Heart left ventricle (tissue), 16 donors: ENCODE measurements around the gene CEP131. TPM values are rescaled to one million over a fixed set of nuclear protein-coding genes. Genes with fewer than 3 reads are reported as not detected.
A peak's percentile ranks its signal among the peaks of the same experiment; 100 is the strongest.
"Not testable (repeated sequence)": the region's sequence is repeated elsewhere in the genome, so short reads cannot be mapped to it uniquely, and the experiment has no call there.

Experiments
- ATAC-seq, 4 donors: fragments of 200-7000 bp; cut with Tn5 transposase; one replicate each; pipeline ENCODE4 v1.9.1; 2020 to 2022; ENCODE audit warnings: moderate library complexity in 4 of 4, mild to moderate bottlenecking in 3 of 4, moderate number of reproducible peaks in 1 of 4
- DNase-seq, 5 donors: peaks; one replicate each; pipeline ENCODE4 v3.0.0-alpha.2; 2020
- H3K27ac ChIP-seq, 12 donors: fragments of 200-600 bp; sonication (generic) in 4 of 12; one replicate each; pipeline versions ENCODE4 v1.5.0 to v1.8.0; 2016 to 2022; ENCODE audit warnings: mild to moderate bottlenecking in 2 of 12
- H3K27me3 ChIP-seq, 9 donors: fragments of 200-600 bp; sonication (generic) in 2 of 9; one replicate each; pipeline versions ENCODE4 v1.5.1 to v1.8.0; 2016 to 2022; ENCODE audit warnings: mild to moderate bottlenecking in 3 of 9
- H3K36me3 ChIP-seq, 9 donors: fragments of 200-600 bp; sonication (generic) in 2 of 9; one replicate each; pipeline versions ENCODE4 v1.5.0 to v1.8.0; 2018 to 2022; ENCODE audit warnings: mild to moderate bottlenecking in 2 of 9
- H3K4me1 ChIP-seq, 12 donors: fragments of 200-600 bp; sonication (generic) in 4 of 12; one replicate each; pipeline versions ENCODE4 v1.5.0 to v1.8.0; 2016 to 2022; ENCODE audit warnings: mild to moderate bottlenecking in 3 of 12
- H3K4me3 ChIP-seq, 12 donors: fragments of 200-600 bp; sonication (generic) in 4 of 12; one replicate each; pipeline versions ENCODE4 v1.5.0 to v1.8.0; 2017 to 2022; ENCODE audit warnings: mild to moderate bottlenecking in 9 of 12, moderate library complexity in 4 of 12
- H3K9me3 ChIP-seq, 12 donors: fragments of 200-600 bp; sonication (generic) in 4 of 12; one replicate each; pipeline versions ENCODE4 v1.5.0 to v1.8.0; 2016 to 2022; ENCODE audit warnings: mild to moderate bottlenecking in 1 of 12
- POLR2A ChIP-seq, 2 donors: fragments of 450-650 bp; IDR thresholded peaks; one replicate each; pipeline ENCODE4 v1.6.1; 2017; ENCODE audit warnings: antibody characterized with exemption in 2 of 2, mild to moderate bottlenecking in 2 of 2, moderate library complexity in 2 of 2
- WGBS, 4 donors: extraction: QIAGEN DNeasy Blood & Tissue Kit in 2 of 4; methylation state at CpG; one replicate each; pipeline versions ENCODE4 v1.1.5 to v1.1.7; 2013 to 2018; 5-methylcytosine and 5-hydroxymethylcytosine counted together
- intact Hi-C, 10 donors: fragments of 100-400 bp; cut with DNase I; formaldehyde crosslinking; loops; one replicate each; pipeline versions ENCODE4 v1.11.1 to v1.14.2; 2022
- polyA plus RNA-seq, 2 donors: library from polyadenylated mRNA; stranded (reverse); fragments of 200-250 nt; gene quantifications; one replicate each; pipeline ENCODE4 v1.2.3, GENCODE V29; 2013
- total RNA-seq, 9 donors: library from RNA; depleted of rRNA in 2 of 9; stranded (reverse); fragments of >200 nt in 2 of 9; fragmentation: NEBNext Ultra II Directional in 3 of 9; extraction: Animal tissue kit (Norgen Biotek cat#: 25700) in 3 of 9; gene quantifications; one replicate each; pipeline versions ENCODE4 v1.1.0 to v1.2.4, GENCODE V29; 2016 to 2023
- TF ChIP-seq, protein P1 (sequence below), 12 donors: fragments of 200-600 bp; sonication (generic) in 4 of 12; IDR thresholded peaks; one replicate each; pipeline versions ENCODE4 v1.5.0 to v1.8.0; 2018 to 2022; ENCODE audit warnings: antibody characterized with exemption in 12 of 12, mild to moderate bottlenecking in 5 of 12
- donor health status: ischemic (EF 13 %, LVEDD 7.1; RV severe dilation, severe dysfunction).
- donor health status: healthy with polysubstance abuse.
- donor health status: DM: no; HTN: yes; CAD: no.
- donor health status: DM: no; HTN: no; CAD: no.
- donor health status: ischemic (EF 25% LVEDD 6.9; RV normal size, moderate dysfunction).
- donor health status: ischemic (EF 25% LVEDD 5.7; RV mildly dilated, moderate dysfunction).
- donor health status: healthy.
- donor health status: DM: yes; HTN: yes; CAD: no.
- donor health status: ischemic (EF 35%, LVEDD 5.7; RV mildly dilated, moderate dysfunction).
- donor health status: nonischemic (EF 11% LVEDD 7.7; RV severe dilation, severe dysfunction).
- donor health status: DM: yes; HTN: yes; CAD: no.
- donor health status: PGD.
- donor health status: ischemic (EF 29% LVEDD 5.4; RV normal size, mild dysfunction).
- donor health status: nonischemic (EF 23%, LVEDD 6.1; RV moderate dilation, normal function).

CEP131 gene
- total and polyA plus RNA-seq, 11 donors: 7.0 to 15.8 (median 8.9) TPM

DNA sequence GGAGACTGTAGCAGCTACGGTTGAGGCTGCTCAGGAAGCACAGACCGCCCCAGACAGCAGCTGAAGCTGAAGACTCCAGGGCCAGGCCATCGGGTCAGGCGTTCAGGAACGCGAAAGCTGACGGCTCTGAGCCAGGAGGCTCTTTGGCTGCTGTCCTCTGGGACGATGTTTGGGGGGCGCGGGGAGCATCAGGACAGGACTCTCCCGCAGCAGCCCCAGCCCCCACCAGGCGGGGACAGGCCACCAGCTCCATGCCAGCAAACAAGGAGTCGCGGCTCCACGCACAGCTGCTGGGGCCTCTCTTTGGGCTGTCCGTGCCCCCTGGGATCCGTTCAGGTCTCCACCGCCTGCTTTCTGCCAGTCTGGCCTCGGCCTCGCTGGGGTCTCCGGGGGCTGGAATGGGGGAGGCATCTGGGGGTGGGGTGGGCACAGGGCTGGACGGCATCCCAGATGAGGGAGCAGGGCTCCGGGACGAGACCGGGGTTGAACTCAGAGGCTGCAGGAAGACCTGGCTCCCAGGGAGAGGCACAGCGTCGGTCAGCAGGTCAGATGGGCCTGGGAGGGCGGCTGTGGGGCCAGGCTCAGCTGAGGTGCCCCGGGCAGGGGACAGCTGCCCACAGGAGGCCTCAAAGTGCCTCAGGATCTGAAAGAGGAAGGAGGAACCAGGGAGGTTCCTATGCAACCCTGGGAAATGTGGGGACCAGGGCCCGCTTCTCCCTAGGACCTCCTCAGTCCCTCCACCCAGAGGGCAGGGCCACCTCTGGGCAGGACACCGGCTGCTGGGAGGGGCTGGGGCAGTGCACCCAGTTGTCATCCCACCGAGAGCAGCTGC is 6.3 kb upstream of the CEP131 start:
- no peaks in the 10 kb centered on the region for H3K27me3 ChIP-seq
- no peak overlapping the region for H3K4me3 ChIP-seq
- peak in 1 of 5 donors; percentile 23 for DNase-seq
- H3K9me3 ChIP-seq: peaks cover 0 to 12% (median 0%) of the 10 kb centered on the region in 12 donors
- intact Hi-C loops: no loop called here
- TF ChIP-seq POLR2A (IDR thresholded peaks at IDR 0.05): no peak
- TF ChIP-seq, protein P1, sequence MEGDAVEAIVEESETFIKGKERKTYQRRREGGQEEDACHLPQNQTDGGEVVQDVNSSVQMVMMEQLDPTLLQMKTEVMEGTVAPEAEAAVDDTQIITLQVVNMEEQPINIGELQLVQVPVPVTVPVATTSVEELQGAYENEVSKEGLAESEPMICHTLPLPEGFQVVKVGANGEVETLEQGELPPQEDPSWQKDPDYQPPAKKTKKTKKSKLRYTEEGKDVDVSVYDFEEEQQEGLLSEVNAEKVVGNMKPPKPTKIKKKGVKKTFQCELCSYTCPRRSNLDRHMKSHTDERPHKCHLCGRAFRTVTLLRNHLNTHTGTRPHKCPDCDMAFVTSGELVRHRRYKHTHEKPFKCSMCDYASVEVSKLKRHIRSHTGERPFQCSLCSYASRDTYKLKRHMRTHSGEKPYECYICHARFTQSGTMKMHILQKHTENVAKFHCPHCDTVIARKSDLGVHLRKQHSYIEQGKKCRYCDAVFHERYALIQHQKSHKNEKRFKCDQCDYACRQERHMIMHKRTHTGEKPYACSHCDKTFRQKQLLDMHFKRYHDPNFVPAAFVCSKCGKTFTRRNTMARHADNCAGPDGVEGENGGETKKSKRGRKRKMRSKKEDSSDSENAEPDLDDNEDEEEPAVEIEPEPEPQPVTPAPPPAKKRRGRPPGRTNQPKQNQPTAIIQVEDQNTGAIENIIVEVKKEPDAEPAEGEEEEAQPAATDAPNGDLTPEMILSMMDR (IDR thresholded peaks at IDR 0.05): no peak
- ATAC-seq: no peak
- H3K4me1 ChIP-seq: peaks cover 0 to 9% (median 0%) of the 10 kb centered on the region in 12 donors
- WGBS, 4 donors: 85 to 93% (median 86%) methylated on average over 15 to 32 of the region's 32 CpGs
- peak overlapping the region in 1 of 12 donors; percentile 49 for H3K27ac ChIP-seq
- H3K36me3 ChIP-seq: peaks cover 0 to 54% (median 28%) of the 10 kb centered on the region in 9 donors

DNA sequence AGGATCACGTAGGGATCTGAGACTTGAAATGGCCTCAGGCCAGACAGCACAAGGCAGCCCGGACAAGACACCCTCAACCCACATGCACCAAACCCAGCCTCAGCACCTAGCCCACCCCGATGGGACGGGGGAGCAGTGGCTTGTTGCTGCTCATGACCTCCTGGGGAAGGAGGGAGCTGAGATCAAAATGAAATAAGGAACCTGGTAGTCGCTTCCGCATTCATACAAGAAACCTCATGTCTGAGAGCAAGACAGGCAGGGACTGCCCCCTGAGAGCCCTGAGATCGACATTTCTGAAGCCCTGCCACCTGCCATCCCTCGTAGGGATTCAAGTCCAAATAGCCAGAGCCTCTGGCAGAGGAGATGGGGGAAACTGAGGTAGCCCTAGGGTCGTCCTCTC is 5.7 kb upstream of the CEP131 start:
- H3K36me3 ChIP-seq: peaks cover 0 to 50% (median 28%) of the 10 kb centered on the region in 9 donors
- no peaks in the 10 kb centered on the region for H3K27me3 ChIP-seq
- 79 to 86% (median 81%) methylated on average over 8 to 9 of the region's 9 CpGs for WGBS, 4 donors
- TF ChIP-seq, protein P1 (IDR thresholded peaks at IDR 0.05): no peak
- TF ChIP-seq POLR2A (IDR thresholded peaks at IDR 0.05): no peak
- ATAC-seq (no peak), DNase-seq (peak in 1 of 5 donors; percentile 18)
- H3K4me1 ChIP-seq: peaks cover 0 to 15% (median 3%) of the 10 kb centered on the region in 12 donors
- no peak overlapping the region for H3K4me3 ChIP-seq
- H3K9me3 ChIP-seq: peaks cover 0 to 12% (median 0%) of the 10 kb centered on the region in 12 donors
- intact Hi-C loops: no loop called here
- peak overlapping the region in 1 of 12 donors; percentile 54 for H3K27ac ChIP-seq

DNA sequence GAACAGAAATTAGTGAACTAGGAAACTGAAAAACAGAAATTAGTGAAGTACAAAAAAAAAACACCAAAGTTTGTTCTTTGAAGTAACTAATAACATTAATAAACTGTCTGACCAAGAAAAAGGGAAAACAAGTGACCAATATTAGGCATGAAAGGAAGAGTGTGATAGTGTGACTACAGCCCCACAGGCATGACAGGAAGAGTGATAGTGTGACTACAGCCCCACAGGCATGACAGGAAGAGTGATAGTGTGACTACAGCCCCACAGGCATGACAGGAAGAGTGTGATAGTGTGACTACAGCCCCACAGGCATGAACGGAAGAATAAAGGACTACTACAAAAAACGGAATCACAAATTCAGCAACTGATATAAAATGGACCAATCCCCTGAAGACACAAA is 4.9 kb upstream of the CEP131 start:
- 60 to 67% (median 64%) methylated on average over 2 of the region's 2 CpGs for WGBS, 4 donors
- DNase-seq, ATAC-seq, H3K27me3 ChIP-seq, H3K4me3 ChIP-seq, intact Hi-C loops: not testable (repeated sequence)
- H3K36me3 ChIP-seq: peaks cover 0 to 42% (median 27%) of the 10 kb centered on the region in 9 donors
- H3K27ac ChIP-seq: peak overlapping the region in 1 of 12 donors; percentile 54
- H3K4me1 ChIP-seq: peaks cover 0 to 18% (median 5%) of the 10 kb centered on the region in 12 donors
- H3K9me3 ChIP-seq: peaks cover 0 to 12% (median 0%) of the 10 kb centered on the region in 12 donors

DNA sequence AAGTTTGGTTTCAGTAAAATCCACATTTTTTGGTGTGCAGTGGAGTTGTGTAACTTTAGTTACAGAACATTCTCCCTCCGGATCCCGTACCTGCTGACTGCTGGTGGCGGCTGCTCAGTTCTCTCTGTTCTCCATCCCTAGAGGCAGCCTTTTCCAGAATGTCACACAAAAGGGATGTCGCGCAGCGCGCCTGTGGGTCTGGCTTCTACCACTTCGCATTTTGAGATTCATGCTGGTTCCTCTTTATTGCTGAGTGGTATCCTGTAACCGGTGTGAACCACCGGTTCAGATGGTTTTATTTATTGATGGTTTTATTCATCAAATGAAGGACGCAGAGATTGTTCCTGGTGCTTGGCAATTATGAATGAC is 981 bp upstream of the CEP131 start:
- no peak for ATAC-seq
- H3K4me3 ChIP-seq: peak overlapping the region in 9 of 12 donors; percentile 60 to 94 (median 82)
- H3K27me3 ChIP-seq: no peaks in the 10 kb centered on the region
- H3K9me3 ChIP-seq: peaks cover 0 to 12% (median 0%) of the 10 kb centered on the region in 12 donors
- peak overlapping the region in 5 of 12 donors; percentile 11 to 58 (median 31) for H3K27ac ChIP-seq
- intact Hi-C loops: no loop called here
- peaks cover 0 to 12% (median 3%) of the 10 kb centered on the region in 9 donors for H3K36me3 ChIP-seq
- no peak for TF ChIP-seq POLR2A (IDR thresholded peaks at IDR 0.05)
- TF ChIP-seq, protein P1 (IDR thresholded peaks at IDR 0.05): no peak
- 32 to 56% (median 40%) methylated on average over 11 of the region's 11 CpGs for WGBS, 4 donors
- peak in 1 of 5 donors; percentile 58 for DNase-seq
- peaks cover 6 to 25% (median 18%) of the 10 kb centered on the region in 12 donors for H3K4me1 ChIP-seq
